Mesenchymal stem cell (in vitro differentiated cells and primary cell): Measurements from ENCODE around the gene GPHN.

Experiments used
- DNase-seq: peaks from one replicate; pipeline ENCODE4 v3.0.0-alpha.2; 2013
- H2AFZ ChIP-seq: one replicate; pipeline ENCODE4 v1.6.1; 2013; ENCODE audit warnings: low read depth, mild to moderate bottlenecking, control low read depth, inconsistent platforms, low read length, moderate library complexity
- H2AK5ac ChIP-seq: 2 replicates; pipeline ENCODE4 v1.6.1; 2013; ENCODE audit warnings: low read length, moderate library complexity, mild to moderate bottlenecking, inconsistent platforms; ENCODE audit not compliant: severe bottlenecking
- H2BK120ac ChIP-seq: one replicate; pipeline ENCODE4 v1.6.1; 2013; ENCODE audit warnings: low read depth, mild to moderate bottlenecking, inconsistent platforms, low read length, moderate library complexity
- H2BK12ac ChIP-seq, 2 experiments: one replicate each; pipeline ENCODE4 v1.6.1; 2013; ENCODE audit warnings: inconsistent platforms in 2 of 2, low read length in 2 of 2, mild to moderate bottlenecking in 2 of 2, moderate library complexity in 2 of 2, control low read depth in 1 of 2
- H2BK15ac ChIP-seq: one replicate; pipeline ENCODE4 v1.6.1; 2013; ENCODE audit warnings: mild to moderate bottlenecking, low read depth, inconsistent platforms; ENCODE audit not compliant: poor library complexity, severe bottlenecking
- H2BK5ac ChIP-seq: 2 replicates; pipeline ENCODE4 v1.6.1; 2013; ENCODE audit warnings: low read depth, mild to moderate bottlenecking, low read length, control low read depth, inconsistent platforms; ENCODE audit not compliant: poor library complexity, severe bottlenecking
- H3K14ac ChIP-seq, 2 experiments: one replicate each; pipeline ENCODE4 v1.6.1; 2013; ENCODE audit warnings: inconsistent platforms in 2 of 2, low read length in 2 of 2, control low read depth in 1 of 2, mild to moderate bottlenecking in 1 of 2, moderate library complexity in 1 of 2
- H3K18ac ChIP-seq, 2 experiments: one replicate each; pipeline ENCODE4 v1.6.1; 2013; ENCODE audit warnings: inconsistent platforms in 2 of 2, low read length in 2 of 2, control low read depth in 1 of 2, low read depth in 1 of 2, mild to moderate bottlenecking in 1 of 2
- H3K23ac ChIP-seq, 2 experiments: one replicate each; pipeline ENCODE4 v1.6.1; 2013; ENCODE audit warnings: inconsistent platforms in 2 of 2, low read length in 2 of 2, mild to moderate bottlenecking in 2 of 2, moderate library complexity in 2 of 2, control low read depth in 1 of 2
- H3K27ac ChIP-seq: 2 replicates; pipeline ENCODE4 v1.5.1; 2013; ENCODE audit warnings: mild to moderate bottlenecking, moderate library complexity, low read length, control low read depth, inconsistent platforms; ENCODE audit not compliant: poor library complexity, severe bottlenecking
- H3K27me3 ChIP-seq, 2 experiments: 2 replicates each; pipeline versions ENCODE4 v1.6.1 to v1.7.0; 2013; ENCODE audit warnings: low read length in 2 of 2, mild to moderate bottlenecking in 2 of 2, moderate library complexity in 2 of 2, control low read depth in 1 of 2, inconsistent platforms in 1 of 2; ENCODE audit not compliant: control insufficient read depth in 1 of 2, insufficient read depth in 1 of 2
- H3K36me3 ChIP-seq, 2 experiments: 2 replicates each; pipeline versions ENCODE4 v1.6.1 to v1.7.0; 2013; ENCODE audit warnings: low read length in 2 of 2, control low read depth in 1 of 2, inconsistent platforms in 1 of 2, low read depth in 1 of 2, mild to moderate bottlenecking in 1 of 2; ENCODE audit not compliant: insufficient read depth in 2 of 2, control insufficient read depth in 1 of 2
- H3K4ac ChIP-seq, 2 experiments: one replicate each; pipeline ENCODE4 v1.6.1; 2013; ENCODE audit warnings: inconsistent platforms in 2 of 2, low read length in 2 of 2, mild to moderate bottlenecking in 2 of 2, moderate library complexity in 2 of 2, control low read depth in 1 of 2, low read depth in 1 of 2
- H3K4me1 ChIP-seq: 2 replicates; pipeline ENCODE4 v1.6.1; 2013; ENCODE audit warnings: low read depth, low read length, control low read depth; ENCODE audit not compliant: control insufficient read depth, insufficient read depth
- H3K4me2 ChIP-seq: 2 replicates; pipeline ENCODE4 v1.6.1; 2013; ENCODE audit warnings: low read length, mild to moderate bottlenecking, inconsistent platforms; ENCODE audit not compliant: poor library complexity, severe bottlenecking
- H3K4me3 ChIP-seq, 2 experiments: 2 replicates each; pipeline versions ENCODE4 v1.5.1 to v1.7.0; 2013; ENCODE audit warnings: low read length in 2 of 2, mild to moderate bottlenecking in 2 of 2, control low read depth in 1 of 2, low read depth in 1 of 2; ENCODE audit not compliant: insufficient read depth in 1 of 2
- H3K79me1 ChIP-seq: replicated peaks from 2 replicates; pipeline ENCODE4 v1.6.1; 2013; ENCODE audit warnings: mild to moderate bottlenecking, control low read depth, low read length, inconsistent platforms; ENCODE audit not compliant: poor library complexity, severe bottlenecking
- H3K9ac ChIP-seq: 2 replicates; pipeline ENCODE4 v1.7.0; 2013; ENCODE audit warnings: mild to moderate bottlenecking, low read length, moderate library complexity
- H3K9me3 ChIP-seq: 2 replicates; pipeline ENCODE4 v1.7.0; 2013; ENCODE audit warnings: mild to moderate bottlenecking, low read length; ENCODE audit not compliant: control insufficient read depth
- H4K8ac ChIP-seq: one replicate; pipeline ENCODE4 v1.6.1; 2013; ENCODE audit warnings: inconsistent platforms, mild to moderate bottlenecking, low read length, moderate library complexity
- H4K91ac ChIP-seq: one replicate; pipeline ENCODE4 v1.6.1; 2013; ENCODE audit warnings: mild to moderate bottlenecking, low read length, inconsistent platforms
- WGBS: methylation state at CpG from one replicate; pipeline ENCODE4 v1.1.7; 2013; ENCODE audit warnings: mixed read lengths; 5-methylcytosine and 5-hydroxymethylcytosine counted together

GPHN gene

GRCh38 chr14:66651536-66652220 is 143.7 kb downstream of the GPHN start:
- H3K14ac ChIP-seq: no peak overlapping the region
- 97% methylated on average over 2 of the region's 5 CpGs for WGBS
- H4K91ac ChIP-seq: no peak overlapping the region
- no peak overlapping the region for H3K27ac ChIP-seq
- H3K9ac ChIP-seq: no peak overlapping the region
- H3K23ac ChIP-seq: no peak overlapping the region
- H3K9me3 ChIP-seq: peaks cover 7% of the 10 kb centered on the region
- no peak overlapping the region for H3K4ac ChIP-seq
- H3K79me1 ChIP-seq: peaks cover 2% of the 10 kb centered on the region
- H2BK5ac ChIP-seq: no peak overlapping the region
- no peaks in the 10 kb centered on the region for H3K36me3 ChIP-seq
- no peak overlapping the region for H3K4me2 ChIP-seq
- H2BK15ac ChIP-seq: no peak overlapping the region
- DNase-seq: no peak
- H2AFZ ChIP-seq: no peak overlapping the region
- H3K4me3 ChIP-seq: no peak overlapping the region
- no peak overlapping the region for H2AK5ac ChIP-seq
- H3K18ac ChIP-seq: no peak overlapping the region
- H3K4me1 ChIP-seq: peaks cover 4% of the 10 kb centered on the region
- no peaks in the 10 kb centered on the region for H3K27me3 ChIP-seq
- H2BK12ac ChIP-seq: no peak overlapping the region
- H2BK120ac ChIP-seq: no peak overlapping the region
- no peak overlapping the region for H4K8ac ChIP-seq

- peaks cover 4% of the 10 kb centered on the region for H3K79me1 ChIP-seq
- no peak overlapping the region for H3K4ac ChIP-seq
- no peaks in the 10 kb centered on the region for H3K27me3 ChIP-seq
- no peak overlapping the region for H3K4me3 ChIP-seq
- H2BK120ac ChIP-seq: no peak overlapping the region
- no peak overlapping the region for H3K9ac ChIP-seq
- DNase-seq: no peak
- H3K9me3 ChIP-seq: peaks cover 16% of the 10 kb centered on the region
- H4K91ac ChIP-seq: no peak overlapping the region
- H3K23ac ChIP-seq: no peak overlapping the region
- no peak overlapping the region for H2AK5ac ChIP-seq
- H2BK5ac ChIP-seq: no peak overlapping the region
- no peak overlapping the region for H2BK12ac ChIP-seq
- H2BK15ac ChIP-seq: no peak overlapping the region
- peak overlapping the region in 1 of 2 experiments; percentile 68 for H3K14ac ChIP-seq
- H2AFZ ChIP-seq: no peak overlapping the region
- no peak overlapping the region for H3K18ac ChIP-seq
- WGBS: 79% methylated on average over 2 of the region's 3 CpGs
- peaks cover 4% of the 10 kb centered on the region for H3K4me1 ChIP-seq
- no peak overlapping the region for H4K8ac ChIP-seq
- H3K36me3 ChIP-seq: no peaks in the 10 kb centered on the region
- no peak overlapping the region for H3K4me2 ChIP-seq
- H3K27ac ChIP-seq: no peak overlapping the region
These were observed 144.7 kb downstream of the GPHN start for GRCh38 chr14:66652525-66653106.

- Histone ChIP-seq H2AK5ac (no peak overlapping the region), H3K27ac (no peak overlapping the region), H3K9me3 (peaks cover 35% of the 10 kb centered on the region), H2BK5ac (no peak overlapping the region), H3K4me2 (no peak overlapping the region), H3K9ac (no peak overlapping the region), H4K8ac (no peak overlapping the region), H3K18ac (no peak overlapping the region), H3K4ac (no peak overlapping the region), H2AFZ (no peak overlapping the region), H2BK12ac (no peak overlapping the region), H3K4me3 (no peak overlapping the region), H2BK15ac (no peak overlapping the region), H3K14ac (no peak overlapping the region), H2BK120ac (no peak overlapping the region), H3K36me3 (no peaks in the 10 kb centered on the region), H3K27me3 (no peaks in the 10 kb centered on the region), H3K79me1 (peaks cover 10% of the 10 kb centered on the region), H3K4me1 (peaks cover 1% of the 10 kb centered on the region), H3K23ac (no peak overlapping the region), H4K91ac (no peak overlapping the region)
- no peak for DNase-seq
- WGBS: 91% methylated on average over 3 of the region's 3 CpGs
These were observed 149.8 kb downstream of the GPHN start for GRCh38 chr14:66657780-66658179.

- no peak overlapping the region for H3K27ac ChIP-seq
- H2BK15ac ChIP-seq: no peak overlapping the region
- H3K23ac ChIP-seq: no peak overlapping the region
- no peak overlapping the region for H3K18ac ChIP-seq
- no peak overlapping the region for H4K91ac ChIP-seq
- peaks cover 33% of the 10 kb centered on the region for H3K9me3 ChIP-seq
- H2AK5ac ChIP-seq: no peak overlapping the region
- 87% methylated on average over 3 of the region's 4 CpGs for WGBS
- H3K27me3 ChIP-seq: no peaks in the 10 kb centered on the region
- H2BK5ac ChIP-seq: peak overlapping the region; percentile 5
- H2AFZ ChIP-seq: no peak overlapping the region
- H3K4me3 ChIP-seq: no peak overlapping the region
- no peak overlapping the region for H3K4ac ChIP-seq
- H3K9ac ChIP-seq: no peak overlapping the region
- no peaks in the 10 kb centered on the region for H3K36me3 ChIP-seq
- H3K4me2 ChIP-seq: no peak overlapping the region
- DNase-seq: peak; percentile 18
- H2BK12ac ChIP-seq: no peak overlapping the region
- H3K79me1 ChIP-seq: peaks cover 7% of the 10 kb centered on the region
- H2BK120ac ChIP-seq: no peak overlapping the region
- no peak overlapping the region for H3K14ac ChIP-seq
- no peaks in the 10 kb centered on the region for H3K4me1 ChIP-seq
- H4K8ac ChIP-seq: no peak overlapping the region
These were observed 154.4 kb downstream of the GPHN start for GRCh38 chr14:66662374-66662773.
